GM12875 (cell line): ENCODE data around the gene P2RY2.

Experiments
- H3K4me3 ChIP-seq: one replicate; pipeline ENCODE4 v1.5.1; 2011; ENCODE audit warnings: low read depth, low read length, control low read depth
- TF ChIP-seq, protein P1 (sequence below): IDR thresholded peaks from 2 replicates; pipeline ENCODE4 v1.5.1; 2011; ENCODE audit warnings: low read depth, mild to moderate bottlenecking, control low read depth, inconsistent platforms, low read length, moderate library complexity, borderline replicate concordance; ENCODE audit not compliant: insufficient read depth

The P2RY2 gene

DNA sequence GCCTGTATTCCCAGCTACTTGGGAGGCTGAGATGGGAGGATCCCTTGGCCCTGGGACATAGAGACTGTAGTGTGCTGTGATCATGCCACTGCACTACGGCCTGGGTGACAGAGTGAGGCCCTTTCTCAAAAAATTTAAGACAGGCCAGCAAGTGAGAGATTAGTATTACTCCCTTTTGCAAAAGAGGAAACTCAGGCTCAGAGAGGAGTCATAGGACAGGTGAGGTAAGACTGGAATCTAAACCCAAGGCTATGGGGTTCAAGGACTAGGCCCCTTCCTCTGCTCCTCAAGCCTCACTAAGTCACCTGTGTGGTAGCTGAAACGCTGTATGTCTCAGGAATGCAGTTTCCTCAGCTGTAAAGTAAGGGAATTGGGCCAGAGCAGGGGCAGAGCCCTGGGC lies 1.6 kb upstream of the P2RY2 start:
- H3K4me3 ChIP-seq: no peak overlapping the region
- TF ChIP-seq, protein P1, sequence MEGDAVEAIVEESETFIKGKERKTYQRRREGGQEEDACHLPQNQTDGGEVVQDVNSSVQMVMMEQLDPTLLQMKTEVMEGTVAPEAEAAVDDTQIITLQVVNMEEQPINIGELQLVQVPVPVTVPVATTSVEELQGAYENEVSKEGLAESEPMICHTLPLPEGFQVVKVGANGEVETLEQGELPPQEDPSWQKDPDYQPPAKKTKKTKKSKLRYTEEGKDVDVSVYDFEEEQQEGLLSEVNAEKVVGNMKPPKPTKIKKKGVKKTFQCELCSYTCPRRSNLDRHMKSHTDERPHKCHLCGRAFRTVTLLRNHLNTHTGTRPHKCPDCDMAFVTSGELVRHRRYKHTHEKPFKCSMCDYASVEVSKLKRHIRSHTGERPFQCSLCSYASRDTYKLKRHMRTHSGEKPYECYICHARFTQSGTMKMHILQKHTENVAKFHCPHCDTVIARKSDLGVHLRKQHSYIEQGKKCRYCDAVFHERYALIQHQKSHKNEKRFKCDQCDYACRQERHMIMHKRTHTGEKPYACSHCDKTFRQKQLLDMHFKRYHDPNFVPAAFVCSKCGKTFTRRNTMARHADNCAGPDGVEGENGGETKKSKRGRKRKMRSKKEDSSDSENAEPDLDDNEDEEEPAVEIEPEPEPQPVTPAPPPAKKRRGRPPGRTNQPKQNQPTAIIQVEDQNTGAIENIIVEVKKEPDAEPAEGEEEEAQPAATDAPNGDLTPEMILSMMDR: no peak

DNA sequence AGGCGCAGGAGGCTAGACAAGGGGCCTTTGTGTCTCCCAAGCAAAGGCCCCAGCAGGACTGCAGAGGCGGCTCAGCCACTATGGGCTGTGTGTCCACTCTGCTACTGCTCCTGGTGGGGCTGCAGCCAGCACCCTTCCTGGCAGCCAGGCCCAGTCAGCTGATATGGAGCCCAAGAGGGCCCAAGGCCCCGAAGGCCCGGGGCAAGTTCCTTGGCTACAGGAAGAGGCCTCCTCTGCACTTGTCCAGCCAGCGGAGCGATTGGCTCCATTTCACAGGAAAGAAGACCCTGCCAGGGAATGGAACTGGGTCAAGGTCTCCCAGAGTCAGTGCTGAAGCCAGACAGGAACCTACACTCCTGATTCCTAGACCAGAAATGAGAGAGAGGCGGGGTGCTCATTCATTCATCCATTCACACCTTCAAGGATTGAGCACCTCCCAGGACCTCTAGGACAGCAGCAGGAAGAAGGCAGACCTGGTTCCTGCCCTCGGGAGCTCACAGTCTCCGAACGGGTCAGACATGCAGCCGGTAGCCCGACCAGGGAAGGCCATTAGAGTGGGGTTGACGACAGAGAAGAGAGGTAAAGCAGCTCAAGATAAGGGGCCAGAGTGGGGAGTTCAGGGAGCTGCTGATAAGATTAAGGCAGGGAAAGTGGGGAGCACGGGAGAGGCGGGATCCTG lies 811 bp upstream of the P2RY2 start:
- no peak overlapping the region for H3K4me3 ChIP-seq
- TF ChIP-seq, protein P1: no peak

DNA sequence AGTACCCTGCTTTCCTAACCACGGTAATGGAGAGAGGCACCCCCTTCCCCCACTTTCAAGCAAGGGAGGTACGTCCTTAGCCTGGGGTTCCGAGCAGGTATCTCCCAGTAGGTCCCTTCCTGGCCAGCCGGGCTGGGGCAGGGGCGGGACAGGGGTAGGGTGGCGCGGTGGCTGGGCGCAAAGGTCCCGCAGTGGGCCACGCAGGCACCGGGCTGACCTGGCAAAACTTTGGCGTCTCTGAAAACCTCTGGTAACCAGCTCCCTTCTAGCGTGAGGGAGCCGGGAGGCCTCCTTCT lies 323 bp upstream of the P2RY2 start:
- H3K4me3 ChIP-seq: peak overlapping the region; percentile 23
- TF ChIP-seq, protein P1: no peak

DNA sequence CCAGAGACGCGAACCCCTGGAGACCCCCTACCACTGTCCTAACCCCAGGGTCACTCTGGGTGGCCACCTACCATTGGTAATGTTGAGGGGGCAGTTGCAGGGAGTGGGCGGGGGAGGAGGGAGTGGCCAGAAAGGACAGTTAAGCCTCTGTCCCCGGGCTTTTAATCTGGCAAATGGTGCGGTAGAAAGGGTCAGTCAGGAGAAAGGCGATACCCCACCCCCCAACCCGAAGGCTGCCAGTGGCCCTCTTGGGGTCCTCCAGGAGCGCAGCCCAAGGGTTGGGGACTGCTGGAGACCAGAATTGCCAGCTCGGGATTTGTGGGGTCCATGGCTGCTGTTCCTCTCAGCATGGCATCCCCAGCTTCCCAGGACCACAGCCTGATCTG lies 742 bp downstream of the P2RY2 start:
- TF ChIP-seq, protein P1: no peak
- no peak overlapping the region for H3K4me3 ChIP-seq

GRCh38 chr11:73219396-73220285 lies 1.6 kb downstream of the P2RY2 start:
- no peak overlapping the region for H3K4me3 ChIP-seq
- TF ChIP-seq, protein P1: no peak

- TF ChIP-seq, protein P1: no peak
- H3K4me3 ChIP-seq: no peak overlapping the region
These were observed 3.4 kb downstream of the P2RY2 start for GRCh38 chr11:73221451-73221850.

GRCh38 chr11:73221996-73222395 lies 3.9 kb downstream of the P2RY2 start:
- no peak overlapping the region for H3K4me3 ChIP-seq
- TF ChIP-seq, protein P1: no peak
